CD14-positive monocyte (primary cell): ENCODE data around the gene BAD. TPM values are rescaled to one million over a fixed set of nuclear protein-coding genes. Genes with fewer than 3 reads are reported as not detected.

Experiments used
- DNase-seq, 3 donors: peaks; one replicate each; pipeline ENCODE4 v3.0.0-alpha.2; 2011 to 2022
- H2AFZ ChIP-seq: 2 replicates; pipeline ENCODE4 v1.6.0; 2012; ENCODE audit warnings: mild to moderate bottlenecking, low read depth, low read length, inconsistent platforms; ENCODE audit not compliant: insufficient read depth, poor library complexity, severe bottlenecking
- H3K27ac ChIP-seq, 2 donors: 1 replicate in 1 of 2; 2 replicates in 1 of 2; pipeline ENCODE4 v1.5.1; 2012 to 2013; ENCODE audit warnings: low read length in 2 of 2, control low read depth in 1 of 2, inconsistent platforms in 1 of 2, low read depth in 1 of 2, mild to moderate bottlenecking in 1 of 2
- H3K27me3 ChIP-seq, 2 donors: one replicate each; pipeline versions ENCODE4 v1.6.0 to v1.6.1; 2011 to 2013; ENCODE audit warnings: low read length in 2 of 2; ENCODE audit not compliant: control insufficient read depth in 2 of 2, insufficient read depth in 2 of 2
- H3K36me3 ChIP-seq, 2 donors: replicated peaks in 1 of 2; 1 replicate in 1 of 2; 2 replicates in 1 of 2; pipeline versions ENCODE4 v1.5.1 to v1.6.1; 2012 to 2013; ENCODE audit warnings: low read length in 2 of 2, control low read depth in 1 of 2, inconsistent platforms in 1 of 2, mild to moderate bottlenecking in 1 of 2; ENCODE audit not compliant: insufficient read depth in 2 of 2, control insufficient read depth in 1 of 2
- H3K4me1 ChIP-seq, 2 donors: 1 replicate in 1 of 2; 2 replicates in 1 of 2; pipeline versions ENCODE4 v1.5.1 to v1.6.1; 2012 to 2013; ENCODE audit warnings: low read length in 2 of 2, control low read depth in 1 of 2, inconsistent platforms in 1 of 2, mild to moderate bottlenecking in 1 of 2, moderate library complexity in 1 of 2; ENCODE audit not compliant: insufficient read depth in 2 of 2, control insufficient read depth in 1 of 2
- H3K4me2 ChIP-seq: replicated peaks from 2 replicates; pipeline ENCODE3; 2012; ENCODE audit warnings: low read length, moderate library complexity, mild to moderate bottlenecking; ENCODE audit not compliant: poor library complexity, severe bottlenecking; ENCODE audit errors: extremely low read depth
- H3K4me3 ChIP-seq, 3 experiments: fragments of 200-600 bp in 1 of 3; sonication (generic) in 1 of 3; replicated peaks in 1 of 3; 1 replicate in 2 of 3; 2 replicates in 1 of 3; pipeline ENCODE4 v1.5.1; 2011 to 2013; ENCODE audit warnings: low read length in 3 of 3, mild to moderate bottlenecking in 3 of 3, control low read depth in 2 of 3, low read depth in 2 of 3, inconsistent platforms in 1 of 3, moderate library complexity in 1 of 3
- H3K79me2 ChIP-seq: 2 replicates; pipeline ENCODE4 v1.6.0; 2012; ENCODE audit warnings: mild to moderate bottlenecking, control low read depth, inconsistent platforms, low read length, moderate library complexity; ENCODE audit not compliant: insufficient read depth
- H3K9ac ChIP-seq: 2 replicates; pipeline ENCODE4 v1.6.0; 2017; ENCODE audit warnings: low read length, mild to moderate bottlenecking; ENCODE audit not compliant: insufficient read depth, poor library complexity, severe bottlenecking
- H3K9me3 ChIP-seq, 2 donors: replicated peaks in 1 of 2; 1 replicate in 1 of 2; 2 replicates in 1 of 2; pipeline versions ENCODE4 v1.5.1 to v1.6.1; 2012 to 2013; ENCODE audit warnings: low read length in 2 of 2, control low read depth in 1 of 2; ENCODE audit not compliant: control insufficient read depth in 1 of 2, insufficient read depth in 1 of 2
- H4K20me1 ChIP-seq: 2 replicates; pipeline ENCODE4 v1.6.0; 2012; ENCODE audit warnings: mild to moderate bottlenecking, low read length, control low read depth, moderate library complexity; ENCODE audit not compliant: insufficient read depth
- H3K27ac Mint-ChIP-seq, 7 donors: one replicate each; pipeline ENCODE4 v1.8.0; 2020; ENCODE audit warnings: mild to moderate bottlenecking in 7 of 7, mixed read lengths in 7 of 7, moderate library complexity in 6 of 7, inconsistent platforms in 2 of 7
- H3K27me3 Mint-ChIP-seq, 3 donors: one replicate each; pipeline ENCODE4 v1.8.0; 2021 to 2022; ENCODE audit warnings: low read depth in 3 of 3, mild to moderate bottlenecking in 3 of 3, mixed read lengths in 3 of 3, moderate library complexity in 3 of 3, inconsistent platforms in 1 of 3
- H3K36me3 Mint-ChIP-seq, 2 donors: one replicate each; pipeline ENCODE4 v1.8.0; 2020; ENCODE audit warnings: mixed read lengths in 2 of 2, inconsistent platforms in 1 of 2, mild to moderate bottlenecking in 1 of 2
- H3K4me1 Mint-ChIP-seq: one replicate; pipeline ENCODE4 v1.8.0; 2020; ENCODE audit warnings: mild to moderate bottlenecking, mixed read lengths
- H3K4me3 Mint-ChIP-seq, 2 donors: one replicate each; pipeline ENCODE4 v1.8.0; 2020; ENCODE audit warnings: mild to moderate bottlenecking in 2 of 2, mixed read lengths in 2 of 2, moderate library complexity in 1 of 2
- H3K9me3 Mint-ChIP-seq, 7 donors: one replicate each; pipeline ENCODE4 v1.8.0; 2020 to 2022; ENCODE audit warnings: mixed read lengths in 7 of 7, mild to moderate bottlenecking in 6 of 7, moderate library complexity in 6 of 7, inconsistent platforms in 2 of 7
- WGBS: methylation state at CpG from one replicate; pipeline ENCODE4 v1.1.5; 2013; ENCODE audit warnings: missing lambda C conversion rate; ENCODE audit not compliant: insufficient coverage; 5-methylcytosine and 5-hydroxymethylcytosine counted together
- intact Hi-C, 2 donors: fragments of 100-400 bp; cut with micrococcal nuclease; formaldehyde crosslinking; loops; one replicate each; pipeline versions ENCODE4 v1.15.0 to v1.15.1; 2023
- polyA plus RNA-seq, 3 donors: library from polyadenylated mRNA; depleted of rRNA in 1 of 3; unstranded in 2 of 3; stranded (reverse) in 1 of 3; fragments of 300-500 nt in 2 of 3; fragments of >200 nt in 1 of 3; fragmentation: Illumina TruSeq in 2 of 3; gene quantifications; 1 replicate in 2 of 3; 2 replicates in 1 of 3; pipeline ENCODE4 v1.2.3, GENCODE V29; 2012 to 2021
- TF ChIP-seq, protein P1 (sequence below): fragments of 200-600 bp; IDR thresholded peaks from one replicate; pipeline ENCODE4 v1.8.0; 2022; ENCODE audit warnings: antibody characterized with exemption, mild to moderate bottlenecking

BAD gene
- polyA plus RNA-seq, 3 donors = 21.1 to 63.2 (median 48.7) TPM

DNA sequence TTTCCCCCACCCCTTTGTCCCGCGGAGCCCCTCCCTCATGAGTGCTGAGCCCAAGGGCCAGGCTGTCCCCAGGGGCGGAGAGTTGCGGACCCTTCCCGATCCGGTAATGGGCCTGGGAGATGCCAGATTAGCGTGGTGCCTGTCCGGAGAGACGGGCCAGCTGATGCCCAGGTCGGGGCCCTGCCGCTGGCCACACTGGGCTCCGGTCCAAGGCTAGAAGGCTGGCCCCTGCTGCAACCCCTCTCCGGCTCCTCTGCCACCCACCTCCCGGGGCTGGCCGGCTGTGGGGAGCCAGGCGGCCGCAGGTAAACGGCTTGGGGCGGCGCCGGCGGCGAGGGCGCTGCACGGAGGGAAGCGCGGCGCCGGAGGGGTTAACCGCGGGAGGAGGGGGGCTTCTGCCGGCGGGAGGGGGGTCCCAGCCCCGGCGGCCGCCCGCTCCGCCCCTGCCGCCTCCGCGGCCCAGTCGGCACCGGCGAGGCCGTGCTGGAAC lies 6.8 kb upstream of the BAD start, which contains the start of gene KCNK4:
KCNK4 (plus strand) TSS at position 41 of the 490 bp plus-strand sequence. CDS start 1,717 bp downstream, outside the sequence.
- TF ChIP-seq, protein P1, sequence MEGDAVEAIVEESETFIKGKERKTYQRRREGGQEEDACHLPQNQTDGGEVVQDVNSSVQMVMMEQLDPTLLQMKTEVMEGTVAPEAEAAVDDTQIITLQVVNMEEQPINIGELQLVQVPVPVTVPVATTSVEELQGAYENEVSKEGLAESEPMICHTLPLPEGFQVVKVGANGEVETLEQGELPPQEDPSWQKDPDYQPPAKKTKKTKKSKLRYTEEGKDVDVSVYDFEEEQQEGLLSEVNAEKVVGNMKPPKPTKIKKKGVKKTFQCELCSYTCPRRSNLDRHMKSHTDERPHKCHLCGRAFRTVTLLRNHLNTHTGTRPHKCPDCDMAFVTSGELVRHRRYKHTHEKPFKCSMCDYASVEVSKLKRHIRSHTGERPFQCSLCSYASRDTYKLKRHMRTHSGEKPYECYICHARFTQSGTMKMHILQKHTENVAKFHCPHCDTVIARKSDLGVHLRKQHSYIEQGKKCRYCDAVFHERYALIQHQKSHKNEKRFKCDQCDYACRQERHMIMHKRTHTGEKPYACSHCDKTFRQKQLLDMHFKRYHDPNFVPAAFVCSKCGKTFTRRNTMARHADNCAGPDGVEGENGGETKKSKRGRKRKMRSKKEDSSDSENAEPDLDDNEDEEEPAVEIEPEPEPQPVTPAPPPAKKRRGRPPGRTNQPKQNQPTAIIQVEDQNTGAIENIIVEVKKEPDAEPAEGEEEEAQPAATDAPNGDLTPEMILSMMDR = no peak
- H3K36me3 Mint-ChIP-seq = peaks cover 5 to 15% of the 10 kb centered on the region in 2 donors
- H3K4me1 Mint-ChIP-seq = peaks cover 13% of the 10 kb centered on the region
- WGBS = 4% methylated on average over 45 of the region's 45 CpGs
- Histone ChIP-seq H3K9ac (no peak within 1 kb of the TSS), H3K4me1 (peaks cover 5 to 19% of the 10 kb centered on the region in 2 donors), H3K36me3 (no peaks in the 10 kb centered on the region), H3K4me2 (peak within 1 kb of the TSS; percentile 54), H4K20me1 (no peaks in the 10 kb centered on the region), H3K79me2 (no peaks in the 10 kb centered on the region), H3K27me3 (peaks cover 43 to 57% of the 10 kb centered on the region in 2 donors), H3K4me3 (peak within 1 kb of the TSS in 1 of 3 experiments; percentile 25), H2AFZ (no peak within 1 kb of the TSS), H3K9me3 (peaks cover 4 to 29% of the 10 kb centered on the region in 2 donors), H3K27ac (no peak within 1 kb of the TSS)
- H3K9me3 Mint-ChIP-seq = peaks cover 0 to 20% (median 3%) of the 10 kb centered on the region in 7 donors
- peaks cover 57 to 76% (median 61%) of the 10 kb centered on the region in 3 donors for H3K27me3 Mint-ChIP-seq
- peak within 1 kb of the TSS in 1 of 2 donors; percentile 81 for H3K4me3 Mint-ChIP-seq
- intact Hi-C loops = no loop called here
- H3K27ac Mint-ChIP-seq = no peak within 1 kb of the TSS
- DNase-seq = no peak

DNA sequence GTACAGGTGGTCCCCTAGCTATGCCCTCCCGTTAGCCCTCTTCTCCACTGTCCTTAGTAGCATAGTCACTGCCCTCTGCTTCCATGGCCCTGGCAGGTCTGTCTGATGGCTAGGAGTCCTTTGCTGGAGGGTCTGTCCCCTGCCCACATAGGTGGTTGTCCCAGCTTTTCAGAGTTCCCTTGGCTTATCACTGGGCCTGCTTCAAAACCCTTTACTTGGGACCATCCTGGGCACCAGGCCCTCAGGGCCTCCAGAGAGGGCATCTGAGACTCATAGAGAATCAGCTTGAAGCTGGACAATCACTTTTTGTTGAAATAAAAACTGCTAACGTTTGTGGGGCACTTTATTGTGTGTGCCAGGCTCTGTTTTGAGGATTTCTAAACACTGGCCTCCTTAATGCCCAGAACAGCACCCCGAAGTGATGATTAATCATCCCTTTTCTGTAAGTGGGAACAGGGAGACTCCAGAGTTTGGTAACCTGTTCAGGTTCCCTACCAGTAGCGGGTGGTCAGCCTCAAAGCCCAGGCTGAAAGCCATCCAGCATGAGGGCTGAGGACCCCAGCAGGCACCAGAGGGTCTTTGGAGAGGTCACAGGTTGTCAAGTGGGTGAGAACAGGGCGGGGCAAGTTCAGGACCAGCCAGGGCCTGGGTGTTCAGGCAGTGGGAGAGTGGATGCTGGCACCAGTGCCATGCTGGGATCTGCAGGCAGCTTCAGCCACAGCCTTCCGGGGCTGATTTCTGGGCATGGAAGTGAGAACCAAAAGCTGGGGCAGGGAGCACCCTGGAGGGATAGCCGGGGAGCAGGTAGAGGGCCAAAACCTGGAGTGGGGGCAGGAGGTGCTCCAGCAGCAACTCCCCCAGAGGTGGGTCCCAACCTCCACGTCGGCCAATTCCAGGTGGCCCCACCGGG lies 6.1 kb upstream of the BAD start:
- Mint-ChIP-seq H3K27me3 (peaks cover 50 to 69% (median 54%) of the 10 kb centered on the region in 3 donors), H3K27ac (no peak overlapping the region), H3K4me3 (peak overlapping the region in 1 of 2 donors; percentile 81), H3K9me3 (peaks cover 0 to 17% (median 3%) of the 10 kb centered on the region in 7 donors), H3K36me3 (peaks cover 5 to 15% of the 10 kb centered on the region in 2 donors), H3K4me1 (peaks cover 16% of the 10 kb centered on the region)
- no peak overlapping the region for H3K9ac ChIP-seq
- peak in 1 of 3 donors; percentile 65 for DNase-seq
- no peak overlapping the region for H3K4me2 ChIP-seq
- H3K36me3 ChIP-seq = no peaks in the 10 kb centered on the region
- H4K20me1 ChIP-seq = no peaks in the 10 kb centered on the region
- TF ChIP-seq, protein P1 = no peak
- H3K79me2 ChIP-seq = no peaks in the 10 kb centered on the region
- H3K4me1 ChIP-seq = peaks cover 11 to 25% of the 10 kb centered on the region in 2 donors
- intact Hi-C loops = no loop called here
- 57% methylated on average over 8 of the region's 10 CpGs for WGBS
- H3K4me3 ChIP-seq = no peak overlapping the region
- no peak overlapping the region for H3K27ac ChIP-seq
- H2AFZ ChIP-seq = no peak overlapping the region
- peaks cover 36 to 50% of the 10 kb centered on the region in 2 donors for H3K27me3 ChIP-seq
- H3K9me3 ChIP-seq = peaks cover 4 to 26% of the 10 kb centered on the region in 2 donors
